Measurements from ENCODE around the gene NEURL4.

NEURL4 gene

GRCh38 chr17:7323731-7324437, 5.3 kb downstream of the NEURL4 start:
- peak in 4 of 5 donors; percentile 46 to 57 (median 48) for DNase-seq

GRCh38 chr17:7322520-7323194, 6.5 kb downstream of the NEURL4 start:
- DNase-seq = no peak

- no peak for DNase-seq
Observed at GRCh38 chr17:7321466-7321865, 7.7 kb downstream of the NEURL4 start.

- DNase-seq = no peak
Observed at GRCh38 chr17:7318121-7318860, 10.8 kb downstream of the NEURL4 start.

GRCh38 chr17:7317161-7317803, 11.9 kb downstream of the NEURL4 start:
- DNase-seq = no peak

GRCh38 chr17:7315570-7316235, 13.4 kb downstream of the NEURL4 start:
- no peak for DNase-seq

GRCh38 chr17:7314719-7315569, 14.2 kb downstream of the NEURL4 start, which contains the start of gene GPS2:
GPS2 (minus strand) TSS chr17:7315360; CDS start chr17:7315052, 308 bp downstream.
- peak; percentile 84 to 93 (median 92) for DNase-seq

- DNase-seq = no peak
Observed at GRCh38 chr17:7313890-7314718, 15.0 kb downstream of the NEURL4 start.

- DNase-seq = no peak
Observed at GRCh38 chr17:7313088-7313889, 15.8 kb downstream of the NEURL4 start.

GRCh38 chr17:7312432-7313087, 16.6 kb downstream of the NEURL4 start:
- DNase-seq = no peak

GRCh38 chr17:7311110-7311705, 17.9 kb downstream of the NEURL4 start:
- DNase-seq = no peak

GRCh38 chr17:7309628-7310027, 19.5 kb downstream of the NEURL4 start:
- no peak for DNase-seq

GRCh38 chr17:7308625-7309433, 20.3 kb downstream of the NEURL4 start:
- peak; percentile 82 to 88 (median 87) for DNase-seq

- DNase-seq = peak; percentile 38 to 67 (median 53)
Observed at GRCh38 chr17:7307686-7308624, 21.2 kb downstream of the NEURL4 start.

- DNase-seq = peak; percentile 100
Observed at GRCh38 chr17:7306911-7307685, 22.0 kb downstream of the NEURL4 start, which contains the start of gene EIF5A. EIF5A (plus strand) TSS chr17:7307628; CDS start chr17:7309636, 2,008 bp downstream.

- no peak for DNase-seq
Observed at GRCh38 chr17:7304179-7304578, 25.0 kb downstream of the NEURL4 start.

All from T-helper 1 cell (primary cell).